Keratinocyte (primary cell): ENCODE results near the gene WBP1. TPM values are rescaled to one million over a fixed set of nuclear protein-coding genes. Genes with fewer than 3 reads are reported as not detected.
"Not testable (repeated sequence)": the region's sequence is repeated elsewhere in the genome, so short reads cannot be mapped to it uniquely, and the experiment has no call there.

Source experiments
- DNase-seq: peaks from one replicate; pipeline ENCODE4 v3.0.0-alpha.2; 2011; ENCODE audit warnings: low read depth, missing footprints, low spot score
- FAIRE-seq: peaks from 2 replicates; lab custom pipeline; 2011; peaks lifted over from hg19 to GRCh38; lab: Jason Lieb, UNC
- H2AFZ ChIP-seq: 2 replicates; pipeline ENCODE4 v1.6.0; 2012; ENCODE audit warnings: low read length, control low read depth, inconsistent platforms; ENCODE audit not compliant: control insufficient read depth
- H3K27ac ChIP-seq: 2 replicates; pipeline ENCODE4 v1.5.1; 2011; ENCODE audit warnings: low read length; ENCODE audit not compliant: control insufficient read depth, insufficient read depth
- H3K27me3 ChIP-seq: 3 replicates; pipeline ENCODE4 v1.6.0; 2011; ENCODE audit warnings: low read length; ENCODE audit not compliant: control insufficient read depth, insufficient read depth; ENCODE audit errors: extremely low read depth
- H3K36me3 ChIP-seq, 2 experiments: 2 replicates in 1 of 2; 3 replicates in 1 of 2; pipeline ENCODE4 v1.5.1; 2011; ENCODE audit warnings: low read length in 2 of 2, mild to moderate bottlenecking in 1 of 2; ENCODE audit not compliant: control insufficient read depth in 2 of 2, insufficient read depth in 2 of 2; ENCODE audit errors: extremely low read depth in 1 of 2
- H3K4me1 ChIP-seq: 3 replicates; pipeline ENCODE4 v1.5.1; 2011; ENCODE audit warnings: low read length; ENCODE audit not compliant: control insufficient read depth, insufficient read depth; ENCODE audit errors: extremely low read depth
- H3K4me2 ChIP-seq: 3 replicates; pipeline ENCODE4 v1.6.0; 2011; ENCODE audit warnings: low read depth, low read length; ENCODE audit not compliant: control insufficient read depth, insufficient read depth; ENCODE audit errors: extremely low read depth
- H3K4me3 ChIP-seq, 3 experiments: fragments of 200-600 bp in 1 of 3; sonication (generic) in 1 of 3; 2 replicates in 2 of 3; 3 replicates in 1 of 3; pipeline ENCODE4 v1.5.1; 2011 to 2016; ENCODE audit warnings: low read length in 3 of 3, mild to moderate bottlenecking in 3 of 3, control low read depth in 2 of 3, inconsistent platforms in 1 of 3, low read depth in 1 of 3, mixed read lengths in 1 of 3, mixed run types in 1 of 3, moderate library complexity in 1 of 3; ENCODE audit not compliant: control insufficient read depth in 2 of 3, insufficient read depth in 2 of 3; ENCODE audit errors: extremely low read depth in 1 of 3
- H3K79me2 ChIP-seq: 2 replicates; pipeline ENCODE4 v1.6.0; 2012; ENCODE audit warnings: low read length; ENCODE audit not compliant: control insufficient read depth, insufficient read depth
- H3K9ac ChIP-seq: 3 replicates; pipeline ENCODE4 v1.6.0; 2011; ENCODE audit warnings: low read length; ENCODE audit not compliant: control insufficient read depth, insufficient read depth; ENCODE audit errors: extremely low read depth
- H3K9me1 ChIP-seq: 3 replicates; pipeline ENCODE4 v1.6.0; 2011; ENCODE audit warnings: low read length; ENCODE audit not compliant: control insufficient read depth, insufficient read depth; ENCODE audit errors: extremely low read depth
- H3K9me3 ChIP-seq: 2 replicates; pipeline ENCODE4 v1.5.1; 2012; ENCODE audit warnings: low read depth, low read length; ENCODE audit not compliant: control insufficient read depth
- H4K20me1 ChIP-seq: 3 replicates; pipeline ENCODE4 v1.6.0; 2011; ENCODE audit warnings: low read length; ENCODE audit not compliant: control insufficient read depth, insufficient read depth; ENCODE audit errors: extremely low read depth
- CTCF ChIP-seq, 3 experiments: IDR thresholded peaks in 1 of 3; conservative IDR thresholded peaks in 1 of 3; optimal IDR thresholded peaks in 1 of 3; 2 replicates in 2 of 3; 3 replicates in 1 of 3; pipeline versions ENCODE3 to v1.5.1; 2011; ENCODE audit warnings: low read length in 3 of 3, mild to moderate bottlenecking in 3 of 3, moderate library complexity in 2 of 3, control low read depth in 1 of 3, inconsistent platforms in 1 of 3; ENCODE audit not compliant: insufficient read depth in 2 of 3; ENCODE audit errors: extremely low read depth in 1 of 3
- EZH2 ChIP-seq: IDR thresholded peaks from one replicate; pipeline ENCODE4 v1.6.1; 2012; ENCODE audit warnings: inconsistent platforms, mild to moderate bottlenecking, low read length, moderate library complexity
- dilution Hi-C: fragments of 300-500 bp; cut with MboI; formaldehyde crosslinking; loops from one replicate; pipeline ENCODE4 v1.7.0; 2020; ENCODE audit warnings: low sequenced_read_pairs; ENCODE audit not compliant: extremely low pct_ligation_motif_present
- polyA plus RNA-seq, 5 experiments: library from polyadenylated mRNA; depleted of rRNA in 3 of 5; stranded (reverse) in 3 of 5; stranded (forward) in 1 of 5; unstranded in 1 of 5; fragments of >200 nt; gene quantifications; 1 replicate in 1 of 5; 2 replicates in 3 of 5; 3 replicates in 1 of 5; pipeline versions ENCODE4 v1.2.1 to v1.2.3, GENCODE V29; 2011 to 2012; ENCODE audit warnings: missing spikeins in 2 of 5, low read depth in 1 of 5, low replicate concordance in 1 of 5

WBP1 gene
- polyA plus RNA-seq, 1 donor (not counting 4 experiments of a cell fraction or from before 2014, with no cell fraction given): 75.5 TPM

DNA sequence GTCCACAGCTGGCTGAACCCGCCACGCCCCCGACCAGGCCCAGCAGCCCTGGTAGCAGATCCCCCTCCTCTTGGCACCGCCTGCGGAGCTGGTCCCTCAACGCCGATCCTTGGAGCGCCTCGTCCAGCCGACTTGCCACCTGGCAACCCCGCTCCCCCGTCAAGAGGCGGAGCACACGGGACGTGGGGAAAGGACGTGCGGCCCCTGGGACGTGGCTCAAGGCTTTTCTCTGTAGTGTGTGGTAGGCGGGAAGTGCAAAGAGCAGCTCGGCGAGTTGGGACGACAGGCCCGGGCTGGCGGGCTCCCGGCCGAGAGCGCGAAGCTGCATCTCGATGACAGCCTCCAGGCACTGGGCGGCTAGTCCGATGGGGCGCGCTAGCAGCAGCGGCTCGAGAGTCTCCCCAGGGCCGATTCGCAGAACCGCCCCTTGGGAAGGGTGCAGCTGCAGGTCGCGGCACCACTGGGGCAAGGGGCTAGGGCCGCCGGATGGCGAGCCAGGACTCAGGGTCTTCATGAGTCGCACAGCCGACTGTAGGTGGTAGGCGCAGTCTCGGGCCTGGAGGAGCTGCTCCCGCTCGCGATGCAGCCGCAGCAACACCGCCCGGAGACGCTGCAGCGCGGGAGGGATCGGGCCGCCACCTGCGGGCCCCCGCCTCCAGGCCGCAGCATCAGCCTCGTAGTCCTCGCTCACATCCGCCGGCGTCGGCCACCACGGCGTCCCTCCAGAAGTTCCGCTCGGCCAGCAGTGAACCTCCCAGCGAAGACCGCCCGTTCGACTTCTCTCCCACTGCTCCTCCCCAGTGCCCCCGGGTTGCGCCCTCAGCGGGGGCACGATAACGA lies 23.9 kb downstream of the WBP1 start:
- DNase-seq: no peak
- Histone ChIP-seq H3K9me1 (no peaks in the 10 kb centered on the region), H4K20me1 (no peaks in the 10 kb centered on the region), H3K27me3 (no peaks in the 10 kb centered on the region), H3K9ac (peak overlapping the region; percentile 84), H3K4me2 (peak overlapping the region; percentile 84), H3K4me1 (peaks cover 14% of the 10 kb centered on the region), H3K27ac (peak overlapping the region; percentile 82), H3K79me2 (peaks cover 35% of the 10 kb centered on the region), H3K36me3 (peaks cover 0 to 11% of the 10 kb centered on the region in 2 experiments), H3K4me3 (peak overlapping the region; percentile 92 to 97 (median 95)), H2AFZ (peak overlapping the region; percentile 97), H3K9me3 (no peaks in the 10 kb centered on the region)
- FAIRE-seq: no peak
- dilution Hi-C loops: no loop called here
- TF ChIP-seq EZH2 (no peak), CTCF (optimal IDR thresholded peaks at IDR 0.05 in 1 of 3, IDR thresholded peaks at IDR 0.05 in 1 of 3, conservative IDR thresholded peaks at IDR 0.05 in 1 of 3; ENCODE audit: extremely low read depth in 1 of 3, insufficient read depth in 2 of 3, low read length in 3 of 3) (peak in 1 of 3 experiments; percentile 0)

DNA sequence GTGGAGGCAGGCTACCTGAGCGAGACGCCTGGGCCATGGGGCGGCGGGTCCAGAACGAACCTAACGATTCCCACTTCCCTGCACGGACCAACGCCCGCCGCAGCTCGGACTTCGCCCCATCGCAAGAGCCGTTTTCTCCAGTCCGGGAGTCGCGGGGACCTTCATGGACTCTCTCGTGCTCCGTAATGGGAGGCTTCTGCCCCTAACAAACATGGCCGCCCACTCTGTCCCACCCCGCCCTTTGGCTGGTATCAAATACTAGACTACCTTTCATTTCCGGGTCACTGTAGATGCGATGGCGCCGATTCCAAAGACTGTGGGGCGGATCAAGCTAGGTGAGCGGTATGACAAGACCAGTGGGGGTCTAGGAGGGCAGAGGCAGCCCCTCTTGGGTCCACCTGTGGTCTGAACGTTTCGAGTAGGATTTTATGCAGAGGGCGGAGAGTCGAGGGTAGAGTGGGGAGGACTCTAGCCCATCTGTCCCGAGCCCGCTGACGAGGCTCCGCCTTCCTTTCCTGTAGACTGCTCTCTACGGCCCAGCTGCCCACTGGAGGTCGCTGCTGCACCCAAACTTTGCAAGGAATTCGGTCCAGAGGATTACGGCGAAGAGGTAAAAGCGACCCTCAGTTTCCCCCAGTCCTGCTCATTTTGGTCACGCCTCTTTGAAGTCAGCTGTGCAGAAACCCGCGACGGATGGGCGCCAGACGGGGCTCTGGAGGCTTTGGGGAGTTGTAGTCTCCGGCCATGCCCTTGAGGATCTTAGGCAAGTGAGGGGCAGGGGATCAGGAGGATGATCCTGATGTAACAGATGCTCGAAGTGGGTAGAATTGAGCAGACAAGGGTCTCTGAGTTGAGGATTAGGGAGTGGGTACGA lies 24.8 kb downstream of the WBP1 start, which contains the start of the genes CCDC142 and TTC31:
TSS of gene CCDC142 (minus strand) at position 198 of the 874 bp plus-strand sequence. CDS start at position 37, 161 bp downstream.
TSS of gene TTC31 (plus strand) at position 281 of the 874 bp plus-strand sequence. CDS start at position 296, 15 bp downstream.
- Histone ChIP-seq H4K20me1 (no peaks in the 10 kb centered on the region), H3K4me3 (peak within 1 kb of the TSS; percentile 92 to 97 (median 95)), H2AFZ (peak within 1 kb of the TSS; percentile 97), H3K27me3 (no peaks in the 10 kb centered on the region), H3K79me2 (peaks cover 35% of the 10 kb centered on the region), H3K9me1 (no peaks in the 10 kb centered on the region), H3K9me3 (no peaks in the 10 kb centered on the region), H3K4me2 (peak within 1 kb of the TSS; percentile 84), H3K27ac (peak within 1 kb of the TSS; percentile 82), H3K4me1 (peaks cover 18% of the 10 kb centered on the region), H3K9ac (peak within 1 kb of the TSS; percentile 84), H3K36me3 (peaks cover 0 to 7% of the 10 kb centered on the region in 2 experiments)
- FAIRE-seq: peak; percentile 76
- dilution Hi-C loops: no loop called here
- no peak for DNase-seq
- peak; percentile 89 to 92 (median 92) for TF ChIP-seq CTCF (optimal IDR thresholded peaks at IDR 0.05 in 1 of 3, IDR thresholded peaks at IDR 0.05 in 1 of 3, conservative IDR thresholded peaks at IDR 0.05 in 1 of 3; ENCODE audit: extremely low read depth in 1 of 3, insufficient read depth in 2 of 3, low read length in 3 of 3)
- TF ChIP-seq EZH2: no peak

GRCh38 chr2:74483675-74484164 lies 25.5 kb downstream of the WBP1 start:
- H4K20me1 ChIP-seq, H3K9me3 ChIP-seq, dilution Hi-C loops, H3K36me3 ChIP-seq, H3K9me1 ChIP-seq, FAIRE-seq, DNase-seq, H3K27me3 ChIP-seq: not testable (repeated sequence)
- Histone ChIP-seq H3K9ac (peak overlapping the region; percentile 84), H3K4me2 (peak overlapping the region; percentile 84), H3K4me3 (peak overlapping the region; percentile 92 to 97 (median 95)), H3K27ac (peak overlapping the region; percentile 82), H3K4me1 (peaks cover 24% of the 10 kb centered on the region), H3K79me2 (peaks cover 35% of the 10 kb centered on the region), H2AFZ (peak overlapping the region; percentile 97)
